Activated naive CD4-positive, alpha-beta T cell treated with anti-CD3 and anti-CD28 coated beads, Interleukin-2, amount 10 ng/mL, durations not matched to agents 7 days and 5 days (primary cell): ENCODE data around the gene MYL12A.
"Not testable (repeated sequence)": the region's sequence is repeated elsewhere in the genome, so short reads cannot be mapped to it uniquely, and the experiment has no call there.

Experiments
- CTCF ChIA-PET: fragments of 350-600 bp; sonication (Branson Sonifier 250); formaldehyde crosslinking; loops from one replicate; lab custom pipeline; 2021; ENCODE audit warnings: antibody characterized with exemption; lab: Charles Lee
- DNase-seq: peaks from one replicate; pipeline ENCODE4 v3.0.0-alpha.2; 2020
- H3K27ac Mint-ChIP-seq: one replicate; pipeline ENCODE4 v1.8.0; 2021; ENCODE audit warnings: mild to moderate bottlenecking, moderate library complexity, mixed read lengths
- H3K27me3 Mint-ChIP-seq: one replicate; pipeline ENCODE4 v1.8.0; 2021; ENCODE audit warnings: mild to moderate bottlenecking, mixed read lengths
- H3K36me3 Mint-ChIP-seq: one replicate; pipeline ENCODE4 v1.8.0; 2021; ENCODE audit warnings: mixed read lengths
- H3K4me1 Mint-ChIP-seq: one replicate; pipeline ENCODE4 v1.8.0; 2021; ENCODE audit warnings: mixed read lengths
- H3K4me3 Mint-ChIP-seq: one replicate; pipeline ENCODE4 v1.8.0; 2021; ENCODE audit warnings: mild to moderate bottlenecking, moderate library complexity, mixed read lengths
- H3K9me3 Mint-ChIP-seq: one replicate; pipeline ENCODE4 v1.8.0; 2021; ENCODE audit warnings: mixed read lengths

MYL12A gene

GRCh38 chr18:3217948-3218647, 29.5 kb upstream of the MYL12A start:
- Mint-ChIP-seq H3K27ac (no peak overlapping the region), H3K4me1 (peaks cover 8% of the 10 kb centered on the region), H3K36me3 (no peaks in the 10 kb centered on the region), H3K4me3 (no peak overlapping the region), H3K9me3 (no peaks in the 10 kb centered on the region), H3K27me3 (no peaks in the 10 kb centered on the region)
- no peak for DNase-seq
- CTCF ChIA-PET = interaction anchor here (1.0 kb wide), 1 partner anchor 28 kb away, joined by 4 read pairs; no protein-coding TSS in a partner anchor

DNA sequence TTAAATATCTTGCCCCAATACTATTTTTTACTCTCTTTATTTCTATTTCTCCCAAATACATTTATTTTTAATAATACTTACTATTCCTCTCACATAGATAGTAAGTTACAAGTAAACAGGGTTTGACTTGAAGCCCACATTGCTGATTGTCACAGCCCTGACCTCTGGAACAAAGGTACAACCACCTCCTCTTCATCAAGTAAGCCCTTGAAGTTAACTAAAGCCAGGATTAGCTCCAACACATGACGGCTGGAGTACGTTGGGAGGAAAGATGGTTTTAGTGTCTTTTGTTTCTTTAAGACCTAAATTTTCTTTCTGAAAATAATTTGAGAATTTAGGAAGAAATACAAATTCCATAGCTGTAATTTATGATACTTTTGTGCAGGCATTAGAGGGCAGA, 28.8 kb upstream of the MYL12A start:
- CTCF ChIA-PET = no interaction called here

GRCh38 chr18:3219241-3219630, 28.4 kb upstream of the MYL12A start:
- DNase-seq = no peak
- CTCF ChIA-PET = no interaction called here
- Mint-ChIP-seq H3K27ac (no peak overlapping the region), H3K27me3 (no peaks in the 10 kb centered on the region), H3K4me3 (no peak overlapping the region), H3K9me3 (no peaks in the 10 kb centered on the region), H3K4me1 (no peaks in the 10 kb centered on the region), H3K36me3 (no peaks in the 10 kb centered on the region)

More for the DNA sequence above, 28.8 kb upstream of the MYL12A start:
- Mint-ChIP-seq H3K4me3 (no peak overlapping the region), H3K27me3 (no peaks in the 10 kb centered on the region), H3K27ac (no peak overlapping the region), H3K9me3 (no peaks in the 10 kb centered on the region), H3K4me1 (peaks cover under 1% of the 10 kb centered on the region), H3K36me3 (no peaks in the 10 kb centered on the region)
- no peak for DNase-seq

- no peak for DNase-seq
- H3K4me3 Mint-ChIP-seq = no peak within 1 kb of the TSS
- H3K4me1 Mint-ChIP-seq = no peaks in the 10 kb centered on the region
- H3K9me3 Mint-ChIP-seq = no peaks in the 10 kb centered on the region
- H3K36me3 Mint-ChIP-seq = no peaks in the 10 kb centered on the region
- no peaks in the 10 kb centered on the region for H3K27me3 Mint-ChIP-seq
- CTCF ChIA-PET = no interaction called here
- no peak within 1 kb of the TSS for H3K27ac Mint-ChIP-seq
These were observed 27.8 kb upstream of the MYL12A start, which contains the start of gene MYOM1 for GRCh38 chr18:3219631-3220335. Gene MYOM1 (minus strand): TSS chr18:3219968. CDS start chr18:3215223, 4,745 bp downstream.

- H3K4me3 Mint-ChIP-seq, DNase-seq, CTCF ChIA-PET, H3K27me3 Mint-ChIP-seq, H3K9me3 Mint-ChIP-seq, H3K27ac Mint-ChIP-seq, H3K4me1 Mint-ChIP-seq, H3K36me3 Mint-ChIP-seq: not testable (repeated sequence)
These were observed 26.7 kb upstream of the MYL12A start for GRCh38 chr18:3220868-3221267.

- H3K27ac Mint-ChIP-seq = no peak overlapping the region
- CTCF ChIA-PET = interaction anchor here (1.8 kb wide), 1 partner anchor 92 kb away, joined by 6 read pairs; no protein-coding TSS in a partner anchor
- no peak overlapping the region for H3K4me3 Mint-ChIP-seq
- no peak for DNase-seq
- no peaks in the 10 kb centered on the region for H3K27me3 Mint-ChIP-seq
- H3K9me3 Mint-ChIP-seq = no peaks in the 10 kb centered on the region
- no peaks in the 10 kb centered on the region for H3K36me3 Mint-ChIP-seq
- H3K4me1 Mint-ChIP-seq = no peaks in the 10 kb centered on the region
These were observed 26.1 kb upstream of the MYL12A start for GRCh38 chr18:3221496-3221895.

- Mint-ChIP-seq H3K4me3 (no peak overlapping the region), H3K9me3 (no peaks in the 10 kb centered on the region), H3K27ac (no peak overlapping the region), H3K27me3 (no peaks in the 10 kb centered on the region), H3K36me3 (no peaks in the 10 kb centered on the region), H3K4me1 (no peaks in the 10 kb centered on the region)
- DNase-seq = no peak
- CTCF ChIA-PET = interaction anchor here (1.4 to 1.8 kb wide), 2 partner anchors 22 to 94 kb away, joined by 4 to 6 read pairs; no protein-coding TSS in a partner anchor
These were observed 24.2 kb upstream of the MYL12A start for GRCh38 chr18:3223356-3223755.

DNA sequence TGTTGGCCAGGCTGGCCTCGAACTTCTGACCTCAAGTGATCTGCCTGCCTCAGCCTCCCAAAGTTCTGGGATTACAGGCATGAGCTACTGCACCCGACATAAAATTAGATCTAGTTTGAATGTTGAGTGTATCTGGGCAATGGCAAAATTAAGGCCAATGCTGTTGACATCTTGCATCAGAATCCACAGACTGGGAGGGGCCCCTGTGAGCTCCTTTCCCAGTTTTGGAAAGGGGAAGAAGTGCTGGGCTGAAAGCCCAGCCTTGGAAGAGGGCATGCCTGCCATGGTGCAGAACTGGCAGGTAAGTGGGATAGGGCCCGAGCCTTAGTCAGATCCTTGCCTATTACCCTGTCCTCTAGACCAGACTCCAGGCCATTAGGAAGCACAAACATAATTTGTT, 23.4 kb upstream of the MYL12A start:
- Mint-ChIP-seq H3K27ac (no peak overlapping the region), H3K27me3 (no peaks in the 10 kb centered on the region), H3K4me1 (no peaks in the 10 kb centered on the region), H3K36me3 (no peaks in the 10 kb centered on the region), H3K9me3 (no peaks in the 10 kb centered on the region), H3K4me3 (no peak overlapping the region)
- DNase-seq = no peak
- CTCF ChIA-PET = interaction anchor here (1.4 kb wide), 1 partner anchor 21 kb away, joined by 4 read pairs; no protein-coding TSS in a partner anchor

GRCh38 chr18:3225588-3225987, 22.0 kb upstream of the MYL12A start:
- no peak overlapping the region for H3K4me3 Mint-ChIP-seq
- H3K9me3 Mint-ChIP-seq = no peaks in the 10 kb centered on the region
- no peaks in the 10 kb centered on the region for H3K4me1 Mint-ChIP-seq
- H3K27me3 Mint-ChIP-seq = no peaks in the 10 kb centered on the region
- CTCF ChIA-PET = no interaction called here
- H3K36me3 Mint-ChIP-seq = no peaks in the 10 kb centered on the region
- H3K27ac Mint-ChIP-seq = no peak overlapping the region
- DNase-seq = no peak

DNA sequence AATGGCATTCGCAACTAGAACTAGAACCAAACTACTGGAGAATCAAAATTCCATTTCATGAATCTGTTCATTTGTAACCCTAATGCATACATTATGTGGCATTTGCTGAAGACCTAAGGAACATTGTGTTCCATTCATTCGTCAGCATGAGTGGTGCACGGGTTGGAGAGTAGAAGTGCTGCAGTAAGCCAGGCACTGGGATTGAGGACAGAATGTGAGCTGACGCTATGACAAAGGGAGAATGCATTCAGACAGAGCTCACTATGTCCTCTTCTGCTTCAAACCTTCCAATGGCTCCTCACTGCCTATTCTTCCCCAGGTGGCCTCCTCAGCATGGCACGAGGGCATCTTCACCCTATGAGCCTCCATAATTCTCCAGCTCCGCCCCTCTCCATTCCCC, 21.6 kb upstream of the MYL12A start:
- Mint-ChIP-seq H3K4me1 (no peaks in the 10 kb centered on the region), H3K9me3 (no peaks in the 10 kb centered on the region), H3K36me3 (no peaks in the 10 kb centered on the region), H3K4me3 (no peak overlapping the region), H3K27me3 (no peaks in the 10 kb centered on the region), H3K27ac (no peak overlapping the region)
- CTCF ChIA-PET = no interaction called here
- DNase-seq = no peak

GRCh38 chr18:3230401-3231334, 16.9 kb upstream of the MYL12A start:
- Mint-ChIP-seq H3K27me3 (no peaks in the 10 kb centered on the region), H3K4me1 (no peaks in the 10 kb centered on the region), H3K9me3 (no peaks in the 10 kb centered on the region), H3K27ac (no peak overlapping the region), H3K4me3 (no peak overlapping the region), H3K36me3 (no peaks in the 10 kb centered on the region)
- DNase-seq = no peak
- CTCF ChIA-PET = interaction anchor here (0.6 kb wide), 1 partner anchor 79 kb away, joined by 3 read pairs; no protein-coding TSS in a partner anchor

GRCh38 chr18:3233004-3233403, 14.6 kb upstream of the MYL12A start:
- CTCF ChIA-PET = no interaction called here
- H3K27ac Mint-ChIP-seq = no peak overlapping the region
- no peak overlapping the region for H3K4me3 Mint-ChIP-seq
- no peaks in the 10 kb centered on the region for H3K27me3 Mint-ChIP-seq
- H3K4me1 Mint-ChIP-seq = no peaks in the 10 kb centered on the region
- no peak for DNase-seq
- no peaks in the 10 kb centered on the region for H3K9me3 Mint-ChIP-seq
- H3K36me3 Mint-ChIP-seq = no peaks in the 10 kb centered on the region

DNA sequence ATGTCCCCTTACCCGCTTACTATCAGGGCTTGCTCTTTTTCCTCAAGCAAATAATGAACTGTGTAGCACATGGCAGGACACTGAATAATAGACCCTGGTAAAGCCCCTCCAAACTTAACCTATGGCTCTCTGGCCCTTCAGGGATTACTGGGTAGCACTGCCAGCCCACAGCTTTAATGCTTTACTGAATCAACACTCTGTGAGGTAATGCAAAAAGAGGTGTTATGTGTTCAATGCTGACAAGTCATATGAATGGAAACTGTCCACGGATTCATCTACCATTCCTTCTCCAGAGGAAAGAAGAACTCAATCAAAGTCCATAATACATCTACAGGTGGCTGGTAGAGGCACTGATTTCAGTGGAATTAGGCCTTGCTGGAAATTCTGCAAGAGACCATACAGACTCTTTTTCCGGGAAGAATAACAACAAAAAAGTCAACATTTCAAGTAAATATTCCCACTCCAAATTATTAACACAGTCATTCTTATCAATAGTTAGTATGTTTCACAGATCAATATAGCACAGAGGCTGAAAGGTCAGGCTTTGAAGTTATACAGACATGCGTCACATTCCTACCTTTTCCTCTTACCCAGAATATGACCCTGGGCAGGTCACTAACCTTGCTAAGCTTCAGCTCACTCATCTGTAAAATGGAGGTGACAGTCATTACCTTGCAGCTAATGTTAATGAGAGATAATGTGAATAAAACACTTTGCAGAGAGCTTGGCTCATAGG, 14.0 kb upstream of the MYL12A start:
- no peaks in the 10 kb centered on the region for H3K4me1 Mint-ChIP-seq
- H3K4me3 Mint-ChIP-seq = no peak overlapping the region
- no peak overlapping the region for H3K27ac Mint-ChIP-seq
- H3K9me3 Mint-ChIP-seq = no peaks in the 10 kb centered on the region
- H3K36me3 Mint-ChIP-seq = no peaks in the 10 kb centered on the region
- CTCF ChIA-PET = interaction anchor here (2.6 kb wide), 1 partner anchor 12 kb away, joined by 12 read pairs; no protein-coding TSS in a partner anchor
- no peaks in the 10 kb centered on the region for H3K27me3 Mint-ChIP-seq
- DNase-seq = no peak
